ENCODE measurements around the gene ADAMTSL1. TPM values are rescaled to one million over a fixed set of nuclear protein-coding genes. Genes with fewer than 3 reads are reported as not detected.

ADAMTSL1 gene
- total RNA-seq, 1 donor from 2014 or later: 12.6 TPM

GRCh38 chr9:18543406-18544192 is 69.6 kb downstream of the ADAMTSL1 start:
- FAIRE-seq: peak; percentile 97
- peak overlapping the region; percentile 85 for H3K27ac ChIP-seq (ENCODE audit: low read depth, low read length)
- no peaks in the 10 kb centered on the region for H3K27me3 ChIP-seq (ENCODE audit: insufficient read depth, low read length)
- no peak overlapping the region for H3K4me3 ChIP-seq (ENCODE audit: insufficient read depth, low read depth, low read length)
- no peak for TF ChIP-seq EZH2 (IDR thresholded peaks at IDR 0.05; ENCODE audit: insufficient read depth, low read length)
- TF ChIP-seq, protein P1, sequence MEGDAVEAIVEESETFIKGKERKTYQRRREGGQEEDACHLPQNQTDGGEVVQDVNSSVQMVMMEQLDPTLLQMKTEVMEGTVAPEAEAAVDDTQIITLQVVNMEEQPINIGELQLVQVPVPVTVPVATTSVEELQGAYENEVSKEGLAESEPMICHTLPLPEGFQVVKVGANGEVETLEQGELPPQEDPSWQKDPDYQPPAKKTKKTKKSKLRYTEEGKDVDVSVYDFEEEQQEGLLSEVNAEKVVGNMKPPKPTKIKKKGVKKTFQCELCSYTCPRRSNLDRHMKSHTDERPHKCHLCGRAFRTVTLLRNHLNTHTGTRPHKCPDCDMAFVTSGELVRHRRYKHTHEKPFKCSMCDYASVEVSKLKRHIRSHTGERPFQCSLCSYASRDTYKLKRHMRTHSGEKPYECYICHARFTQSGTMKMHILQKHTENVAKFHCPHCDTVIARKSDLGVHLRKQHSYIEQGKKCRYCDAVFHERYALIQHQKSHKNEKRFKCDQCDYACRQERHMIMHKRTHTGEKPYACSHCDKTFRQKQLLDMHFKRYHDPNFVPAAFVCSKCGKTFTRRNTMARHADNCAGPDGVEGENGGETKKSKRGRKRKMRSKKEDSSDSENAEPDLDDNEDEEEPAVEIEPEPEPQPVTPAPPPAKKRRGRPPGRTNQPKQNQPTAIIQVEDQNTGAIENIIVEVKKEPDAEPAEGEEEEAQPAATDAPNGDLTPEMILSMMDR (IDR thresholded peaks at IDR 0.05; ENCODE audit: insufficient read depth, low read depth, low read length): no peak
- peak overlapping the region; percentile 74 for H3K9ac ChIP-seq (ENCODE audit: low read length)
- peaks cover 37% of the 10 kb centered on the region for H3K4me1 ChIP-seq (ENCODE audit: insufficient read depth, low read length)
- H3K9me3 ChIP-seq (ENCODE audit: insufficient read depth, low read depth, low read length): no peaks in the 10 kb centered on the region
- peak overlapping the region; percentile 69 for H3K4me2 ChIP-seq (ENCODE audit: low read length)
- no peak overlapping the region for H3K27ac Mint-ChIP-seq (ENCODE audit: unreplicated experiment)
- peaks cover 15% of the 10 kb centered on the region for H3K79me2 ChIP-seq (ENCODE audit: insufficient read depth, low read length)
- no peaks in the 10 kb centered on the region for H4K20me1 ChIP-seq (ENCODE audit: insufficient read depth, low read length)
- peaks cover 9% of the 10 kb centered on the region for H3K4me1 Mint-ChIP-seq (ENCODE audit: low read depth, unreplicated experiment)
- H3K36me3 Mint-ChIP-seq (ENCODE audit: low read depth, unreplicated experiment): no peaks in the 10 kb centered on the region
- H2AFZ ChIP-seq (ENCODE audit: low read depth, low read length): no peak overlapping the region
- H3K27me3 Mint-ChIP-seq (ENCODE audit: low read depth, unreplicated experiment): no peaks in the 10 kb centered on the region
- no peaks in the 10 kb centered on the region for H3K9me3 Mint-ChIP-seq (ENCODE audit: unreplicated experiment)
- H3K36me3 ChIP-seq (ENCODE audit: insufficient read depth, low read length): peaks cover 7% of the 10 kb centered on the region
- no peak overlapping the region for H3K4me3 Mint-ChIP-seq (ENCODE audit: unreplicated experiment)
- DNase-seq (ENCODE audit: low read depth): peak; percentile 91

GRCh38 chr9:18544456-18544855 is 70.5 kb downstream of the ADAMTSL1 start:
- peak overlapping the region; percentile 85 for H3K27ac ChIP-seq (ENCODE audit: low read depth, low read length)

More at GRCh38 chr9:18544456-18544855, 70.5 kb downstream of the ADAMTSL1 start:
- Mint-ChIP-seq H3K36me3 (ENCODE audit: low read depth, unreplicated experiment) (no peaks in the 10 kb centered on the region), H3K27me3 (ENCODE audit: low read depth, unreplicated experiment) (no peaks in the 10 kb centered on the region), H3K4me3 (ENCODE audit: unreplicated experiment) (no peak overlapping the region), H3K4me1 (ENCODE audit: low read depth, unreplicated experiment) (peaks cover 9% of the 10 kb centered on the region), H3K27ac (ENCODE audit: unreplicated experiment) (no peak overlapping the region), H3K9me3 (ENCODE audit: unreplicated experiment) (no peaks in the 10 kb centered on the region)
- TF ChIP-seq, protein P1 (IDR thresholded peaks at IDR 0.05; ENCODE audit: insufficient read depth, low read depth, low read length): no peak
- Histone ChIP-seq H3K27me3 (ENCODE audit: insufficient read depth, low read length) (no peaks in the 10 kb centered on the region), H4K20me1 (ENCODE audit: insufficient read depth, low read length) (no peaks in the 10 kb centered on the region), H3K9me3 (ENCODE audit: insufficient read depth, low read depth, low read length) (no peaks in the 10 kb centered on the region), H3K36me3 (ENCODE audit: insufficient read depth, low read length) (no peaks in the 10 kb centered on the region), H3K4me1 (ENCODE audit: insufficient read depth, low read length) (peaks cover 37% of the 10 kb centered on the region), H3K4me2 (ENCODE audit: low read length) (peak overlapping the region; percentile 69), H3K79me2 (ENCODE audit: insufficient read depth, low read length) (peaks cover 16% of the 10 kb centered on the region), H3K4me3 (ENCODE audit: insufficient read depth, low read depth, low read length) (no peak overlapping the region), H3K9ac (ENCODE audit: low read length) (no peak overlapping the region), H2AFZ (ENCODE audit: low read depth, low read length) (no peak overlapping the region)
- FAIRE-seq: peak; percentile 81
- DNase-seq (ENCODE audit: low read depth): peak; percentile 33

All from astrocyte (in vitro differentiated cells and primary cell).